ENCODE data around the gene USP17L17. TPM values are rescaled to one million over a fixed set of nuclear protein-coding genes. Genes with fewer than 3 reads are reported as not detected.
"Not testable (repeated sequence)": the region's sequence is repeated elsewhere in the genome, so short reads cannot be mapped to it uniquely, and the experiment has no call there.

USP17L17 gene, protein sequence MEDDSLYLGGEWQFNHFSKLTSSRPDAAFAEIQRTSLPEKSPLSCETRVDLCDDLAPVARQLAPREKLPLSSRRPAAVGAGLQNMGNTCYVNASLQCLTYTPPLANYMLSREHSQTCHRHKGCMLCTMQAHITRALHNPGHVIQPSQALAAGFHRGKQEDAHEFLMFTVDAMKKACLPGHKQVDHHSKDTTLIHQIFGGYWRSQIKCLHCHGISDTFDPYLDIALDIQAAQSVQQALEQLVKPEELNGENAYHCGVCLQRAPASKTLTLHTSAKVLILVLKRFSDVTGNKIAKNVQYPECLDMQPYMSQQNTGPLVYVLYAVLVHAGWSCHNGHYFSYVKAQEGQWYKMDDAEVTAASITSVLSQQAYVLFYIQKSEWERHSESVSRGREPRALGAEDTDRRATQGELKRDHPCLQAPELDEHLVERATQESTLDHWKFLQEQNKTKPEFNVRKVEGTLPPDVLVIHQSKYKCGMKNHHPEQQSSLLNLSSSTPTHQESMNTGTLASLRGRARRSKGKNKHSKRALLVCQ
- polyA plus RNA-seq (ENCODE audit: insufficient read length in 4 of 4) = not detected

- DNase-seq (ENCODE audit: low read depth in 4 of 4, low spot score in 3 of 4) = not testable (repeated sequence)
These were observed at the start of gene USP17L17 for GRCh38 chr4:9243579-9243978. Gene USP17L17 (plus strand): TSS chr4:9243879. CDS start chr4:9243879, 0 bp downstream.

- not testable (repeated sequence) for DNase-seq (ENCODE audit: low read depth in 4 of 4, low spot score in 3 of 4)
These were observed 33.3 kb upstream of the USP17L17 start, which contains the start of gene USP17L10 for GRCh38 chr4:9210357-9210756. Gene USP17L10 (plus strand): TSS chr4:9210657. CDS start chr4:9210657, 0 bp downstream.

DNA sequence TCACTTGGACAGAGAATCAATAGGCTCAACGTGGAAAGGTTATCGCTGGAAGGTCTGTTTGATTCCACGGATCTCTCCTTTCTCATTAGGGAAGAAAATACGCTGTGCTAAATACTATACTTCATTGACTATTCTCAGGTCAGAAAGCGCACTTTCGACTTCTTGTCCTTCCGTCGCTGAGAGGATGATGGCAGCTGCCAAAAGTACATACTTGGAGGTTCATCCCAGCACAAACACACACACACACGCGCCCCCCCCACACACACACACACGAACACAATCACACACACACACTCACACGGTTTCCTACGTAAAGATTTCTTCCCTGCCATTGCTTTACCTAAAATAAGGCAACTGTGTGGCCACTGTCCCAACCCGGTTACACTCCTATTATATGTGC is 29.0 kb upstream of the USP17L17 start:
- DNase-seq (ENCODE audit: low read depth in 4 of 4, low spot score in 3 of 4) = not testable (repeated sequence)

- DNase-seq (ENCODE audit: low read depth in 4 of 4, low spot score in 3 of 4) = not testable (repeated sequence)
These were observed 28.6 kb upstream of the USP17L17 start, which contains the start of gene USP17L11 for GRCh38 chr4:9215105-9215504. Gene USP17L11 (plus strand): TSS chr4:9215405. CDS start chr4:9215405, 0 bp downstream.

DNA sequence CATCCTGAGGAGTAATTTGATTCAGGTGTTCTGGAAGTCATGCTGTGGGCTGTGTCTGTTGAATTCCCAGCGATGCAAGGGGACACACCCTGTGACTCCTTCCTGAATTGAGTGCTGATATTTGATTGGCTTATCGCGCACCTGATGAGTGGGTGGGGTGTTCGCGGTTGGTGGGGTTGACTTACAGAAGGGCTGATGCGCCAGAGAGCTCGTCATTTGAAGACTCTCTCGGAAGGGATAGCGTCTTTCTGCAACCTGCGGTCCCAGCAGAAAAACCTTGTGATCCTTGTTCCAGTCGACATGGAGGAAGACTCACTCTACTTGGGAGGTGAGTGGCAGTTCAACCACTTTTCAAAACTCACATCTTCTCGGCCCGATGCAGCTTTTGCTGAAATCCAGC is 23.8 kb upstream of the USP17L17 start, which contains the start of gene USP17L12:
USP17L12 (plus strand) TSS at position 301 of the 400 bp plus-strand sequence; CDS start at position 301, 0 bp downstream.
- DNase-seq (ENCODE audit: low read depth in 4 of 4, low spot score in 3 of 4) = not testable (repeated sequence)

DNA sequence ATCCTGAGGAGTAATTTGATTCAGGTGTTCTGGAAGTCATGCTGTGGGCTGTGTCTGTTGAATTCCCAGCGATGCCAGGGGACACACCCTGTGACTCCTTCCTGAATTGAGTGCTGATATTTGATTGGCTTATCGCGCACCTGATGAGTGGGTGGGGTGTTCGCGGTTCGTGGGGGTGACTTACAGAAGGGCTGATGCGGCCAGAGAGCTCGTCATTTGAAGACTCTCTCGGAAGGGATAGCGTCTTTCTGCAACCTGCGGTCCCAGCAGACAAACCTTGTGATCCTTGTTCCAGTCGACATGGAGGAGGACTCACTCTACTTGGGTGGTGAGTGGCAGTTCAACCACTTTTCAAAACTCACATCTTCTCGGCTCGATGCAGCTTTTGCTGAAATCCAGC is 19.1 kb upstream of the USP17L17 start, which contains the start of gene USP17L13:
USP17L13 (plus strand) TSS at position 301 of the 400 bp plus-strand sequence; CDS start at position 301, 0 bp downstream.
- not testable (repeated sequence) for DNase-seq (ENCODE audit: low read depth in 4 of 4, low spot score in 3 of 4)

- not testable (repeated sequence) for DNase-seq (ENCODE audit: low read depth in 4 of 4, low spot score in 3 of 4)
These were observed 13.4 kb upstream of the USP17L17 start for GRCh38 chr4:9230249-9230648.

DNA sequence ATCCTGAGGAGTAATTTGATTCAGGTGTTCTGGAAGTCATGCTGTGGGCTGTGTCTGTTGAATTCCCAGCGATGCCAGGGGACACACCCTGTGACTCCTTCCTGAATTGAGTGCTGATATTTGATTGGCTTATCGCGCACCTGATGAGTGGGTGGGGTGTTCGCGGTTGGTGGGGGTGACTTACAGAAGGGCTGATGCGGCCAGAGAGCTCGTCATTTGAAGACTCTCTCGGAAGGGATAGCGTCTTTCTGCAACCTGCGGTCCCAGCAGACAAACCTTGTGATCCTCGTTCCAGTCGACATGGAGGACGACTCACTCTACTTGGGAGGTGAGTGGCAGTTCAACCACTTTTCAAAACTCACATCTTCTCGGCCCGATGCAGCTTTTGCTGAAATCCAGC is 9.6 kb upstream of the USP17L17 start, which contains the start of gene USP17L15:
USP17L15 (plus strand) TSS at position 301 of the 400 bp plus-strand sequence; CDS start at position 301, 0 bp downstream.
- not testable (repeated sequence) for DNase-seq (ENCODE audit: low read depth in 4 of 4, low spot score in 3 of 4)

DNA sequence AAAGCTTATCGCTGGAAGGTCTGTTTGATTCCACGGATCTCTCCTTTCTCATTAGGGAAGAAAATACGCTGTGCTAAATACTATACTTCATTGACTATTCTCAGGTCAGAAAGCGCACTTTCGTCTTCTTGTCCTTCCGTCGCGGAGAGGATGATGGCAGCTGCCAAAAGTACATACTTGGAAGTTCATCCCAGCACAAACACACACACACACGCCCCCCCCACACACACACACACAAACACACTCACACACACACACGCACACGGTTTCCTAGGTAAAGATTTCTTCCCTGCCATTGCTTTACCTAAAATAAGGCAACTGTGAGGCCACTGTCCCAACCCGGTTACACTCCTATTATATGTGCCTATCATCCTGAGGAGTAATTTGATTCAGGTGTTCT is 5.2 kb upstream of the USP17L17 start:
- not testable (repeated sequence) for DNase-seq (ENCODE audit: low read depth in 4 of 4, low spot score in 3 of 4)

DNA sequence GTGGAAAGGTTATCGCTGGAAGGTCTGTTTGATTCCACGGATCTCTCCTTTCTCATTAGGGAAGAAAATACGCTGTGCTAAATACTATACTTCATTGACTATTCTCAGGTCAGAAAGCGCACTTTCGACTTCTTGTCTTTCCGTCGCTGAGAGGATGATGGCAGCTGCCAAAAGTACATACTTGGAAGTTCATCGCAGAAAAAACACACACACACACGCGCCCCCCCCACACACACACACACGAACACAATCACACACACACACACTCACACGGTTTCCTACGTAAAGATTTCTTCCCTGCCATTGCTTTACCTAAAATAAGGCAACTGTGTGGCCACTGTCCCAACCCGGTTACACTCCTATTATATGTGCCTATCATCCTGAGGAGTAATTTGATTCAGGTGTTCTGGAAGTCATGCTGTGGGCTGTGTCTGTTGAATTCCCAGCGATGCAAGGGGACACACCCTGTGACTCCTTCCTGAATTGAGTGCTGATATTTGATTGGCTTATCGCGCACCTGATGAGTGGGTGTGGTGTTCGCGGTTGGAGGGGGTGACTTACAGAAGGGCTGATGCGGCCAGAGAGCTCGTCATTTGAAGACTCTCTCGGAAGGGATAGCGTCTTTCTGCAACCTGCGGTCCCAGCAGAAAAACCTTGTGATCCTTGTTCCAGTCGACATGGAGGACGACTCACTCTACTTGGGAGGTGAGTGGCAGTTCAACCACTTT is 4.4 kb downstream of the USP17L17 start, which contains the start of gene USP17L18:
USP17L18 (plus strand) TSS at position 678 of the 728 bp plus-strand sequence; CDS start at position 678, 0 bp downstream.
- DNase-seq (ENCODE audit: low read depth in 4 of 4, low spot score in 3 of 4) = not testable (repeated sequence)

DNA sequence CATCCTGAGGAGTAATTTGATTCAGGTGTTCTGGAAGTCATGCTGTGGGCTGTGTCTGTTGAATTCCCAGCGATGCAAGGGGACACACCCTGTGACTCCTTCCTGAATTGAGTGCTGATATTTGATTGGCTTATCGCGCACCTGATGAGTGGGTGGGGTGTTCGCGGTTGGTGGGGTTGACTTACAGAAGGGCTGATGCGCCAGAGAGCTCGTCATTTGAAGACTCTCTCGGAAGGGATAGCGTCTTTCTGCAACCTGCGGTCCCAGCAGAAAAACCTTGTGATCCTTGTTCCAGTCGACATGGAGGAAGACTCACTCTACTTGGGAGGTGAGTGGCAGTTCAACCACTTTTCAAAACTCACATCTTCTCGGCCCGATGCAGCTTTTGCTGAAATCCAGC is 9.4 kb downstream of the USP17L17 start, which contains the start of gene USP17L19:
USP17L19 (plus strand) TSS at position 301 of the 400 bp plus-strand sequence; CDS start at position 301, 0 bp downstream.
- DNase-seq (ENCODE audit: low read depth in 4 of 4, low spot score in 3 of 4) = not testable (repeated sequence)

DNA sequence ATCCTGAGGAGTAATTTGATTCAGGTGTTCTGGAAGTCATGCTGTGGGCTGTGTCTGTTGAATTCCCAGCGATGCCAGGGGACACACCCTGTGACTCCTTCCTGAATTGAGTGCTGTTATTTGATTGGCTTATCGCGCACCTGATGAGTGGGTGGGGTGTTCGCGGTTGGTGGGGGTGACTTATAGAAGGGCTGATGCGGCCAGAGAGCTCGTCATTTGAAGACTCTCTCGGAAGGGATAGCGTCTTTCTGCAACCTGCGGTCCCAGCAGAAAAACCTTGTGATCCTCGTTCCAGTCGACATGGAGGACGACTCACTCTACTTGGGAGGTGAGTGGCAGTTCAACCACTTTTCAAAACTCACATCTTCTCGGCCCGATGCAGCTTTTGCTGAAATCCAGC is 14.1 kb downstream of the USP17L17 start, which contains the start of gene USP17L20:
USP17L20 (plus strand) TSS at position 301 of the 400 bp plus-strand sequence; CDS start at position 301, 0 bp downstream.
- not testable (repeated sequence) for DNase-seq (ENCODE audit: low read depth in 4 of 4, low spot score in 3 of 4)

GRCh38 chr4:9262572-9262971 is 18.9 kb downstream of the USP17L17 start, which contains the start of gene USP17L21:
Gene USP17L21 (plus strand): TSS chr4:9262872. CDS start chr4:9262872, 0 bp downstream.
- DNase-seq (ENCODE audit: low read depth in 4 of 4, low spot score in 3 of 4) = not testable (repeated sequence)

DNA sequence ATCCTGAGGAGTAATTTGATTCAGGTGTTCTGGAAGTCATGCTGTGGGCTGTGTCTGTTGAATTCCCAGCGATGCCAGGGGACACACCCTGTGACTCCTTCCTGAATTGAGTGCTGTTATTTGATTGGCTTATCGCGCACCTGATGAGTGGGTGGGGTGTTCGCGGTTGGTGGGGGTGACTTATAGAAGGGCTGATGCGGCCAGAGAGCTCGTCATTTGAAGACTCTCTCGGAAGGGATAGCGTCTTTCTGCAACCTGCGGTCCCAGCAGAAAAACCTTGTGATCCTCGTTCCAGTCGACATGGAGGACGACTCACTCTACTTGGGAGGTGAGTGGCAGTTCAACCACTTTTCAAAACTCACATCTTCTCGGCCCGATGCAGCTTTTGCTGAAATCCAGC is 23.6 kb downstream of the USP17L17 start, which contains the start of gene USP17L22:
USP17L22 (plus strand) TSS at position 301 of the 400 bp plus-strand sequence; CDS start at position 301, 0 bp downstream.
- not testable (repeated sequence) for DNase-seq (ENCODE audit: low read depth in 4 of 4, low spot score in 3 of 4)

DNA sequence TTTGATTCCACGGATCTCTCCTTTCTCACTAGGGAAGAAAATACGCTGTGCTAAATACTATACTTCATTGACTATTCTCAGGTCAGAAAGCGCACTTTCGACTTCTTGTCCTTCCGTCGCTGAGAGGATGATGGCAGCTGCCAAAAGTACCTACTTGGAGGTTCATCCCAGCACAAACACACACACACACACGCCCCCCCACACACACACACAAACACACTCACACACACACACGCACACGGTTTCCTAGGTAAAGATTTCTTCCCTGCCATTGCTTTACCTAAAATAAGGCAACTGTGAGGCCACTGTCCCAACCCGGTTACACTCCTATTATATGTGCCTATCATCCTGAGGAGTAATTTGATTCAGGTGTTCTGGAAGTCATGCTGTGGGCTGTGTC is 28.0 kb downstream of the USP17L17 start:
- not testable (repeated sequence) for DNase-seq (ENCODE audit: low read depth in 4 of 4, low spot score in 3 of 4)

Other genes with a start within 250 kb of the USP17L17 start
- gene FAM90A26, start 73.5 kb upstream of the USP17L17 start, polyA plus RNA-seq (ENCODE audit: insufficient read length in 4 of 4) = under 1 TPM in 1 of 4 donors, not detected in 3; 0.05 TPM
- gene USP17L10, start 33.2 kb upstream of the USP17L17 start, polyA plus RNA-seq (ENCODE audit: insufficient read length in 4 of 4) = not detected
- not detected for gene USP17L11, start 28.5 kb upstream of the USP17L17 start, polyA plus RNA-seq (ENCODE audit: insufficient read length in 4 of 4)
- not detected for gene USP17L12, start 23.7 kb upstream of the USP17L17 start, polyA plus RNA-seq (ENCODE audit: insufficient read length in 4 of 4)
- not detected for gene USP17L13, start 19.0 kb upstream of the USP17L17 start, polyA plus RNA-seq (ENCODE audit: insufficient read length in 4 of 4)
- under 1 TPM in 1 of 4 donors, not detected in 3; 0.11 TPM for gene USP17L15, start 9.5 kb upstream of the USP17L17 start, polyA plus RNA-seq (ENCODE audit: insufficient read length in 4 of 4)
- not detected for gene USP17L18, start 4.8 kb downstream of the USP17L17 start, polyA plus RNA-seq (ENCODE audit: insufficient read length in 4 of 4)
- not detected for gene USP17L19, start 9.5 kb downstream of the USP17L17 start, polyA plus RNA-seq (ENCODE audit: insufficient read length in 4 of 4)
- gene USP17L20, start 14.2 kb downstream of the USP17L17 start, polyA plus RNA-seq (ENCODE audit: insufficient read length in 4 of 4) = not detected
- not detected for gene USP17L21, start 19.0 kb downstream of the USP17L17 start, polyA plus RNA-seq (ENCODE audit: insufficient read length in 4 of 4)
- not detected for gene USP17L22, start 23.7 kb downstream of the USP17L17 start, polyA plus RNA-seq (ENCODE audit: insufficient read length in 4 of 4)
- not detected for gene USP17L24, start 81.3 kb downstream of the USP17L17 start, polyA plus RNA-seq (ENCODE audit: insufficient read length in 4 of 4)
- gene USP17L25, start 86.0 kb downstream of the USP17L17 start, polyA plus RNA-seq (ENCODE audit: insufficient read length in 4 of 4) = not detected
- gene USP17L26, start 90.8 kb downstream of the USP17L17 start, polyA plus RNA-seq (ENCODE audit: insufficient read length in 4 of 4) = not detected
- gene USP17L5, start 95.5 kb downstream of the USP17L17 start, polyA plus RNA-seq (ENCODE audit: insufficient read length in 4 of 4) = not detected
- gene USP17L27, start 100.3 kb downstream of the USP17L17 start, polyA plus RNA-seq (ENCODE audit: insufficient read length in 4 of 4) = not detected
- gene USP17L28, start 105.0 kb downstream of the USP17L17 start, polyA plus RNA-seq (ENCODE audit: insufficient read length in 4 of 4) = not detected
- not detected for gene USP17L29, start 109.8 kb downstream of the USP17L17 start, polyA plus RNA-seq (ENCODE audit: insufficient read length in 4 of 4)
- gene USP17L30, start 119.2 kb downstream of the USP17L17 start, polyA plus RNA-seq (ENCODE audit: insufficient read length in 4 of 4) = not detected
- gene DEFB131A, start 200.5 kb downstream of the USP17L17 start, polyA plus RNA-seq (ENCODE audit: insufficient read length in 4 of 4) = not detected

Measured in right renal pelvis (tissue), 4 donors.